HEK293T (cell line): ENCODE data around the gene CHRNE.
"Not testable (repeated sequence)": the region's sequence is repeated elsewhere in the genome, so short reads cannot be mapped to it uniquely, and the experiment has no call there.

Source experiments
- ELF4 ChIP-seq: fragments of 450-650 bp; IDR thresholded peaks from 2 replicates; pipeline ENCODE4 v1.6.1; 2017; ENCODE audit warnings: antibody characterized with exemption
- FOXM1 ChIP-seq: fragments of 450-650 bp; IDR thresholded peaks from 2 replicates; pipeline ENCODE4 v1.6.1; 2017; ENCODE audit warnings: mild to moderate bottlenecking, borderline replicate concordance
- NFRKB ChIP-seq: fragments of 450-650 bp; IDR thresholded peaks from 2 replicates; pipeline ENCODE4 v1.6.1; 2016; ENCODE audit warnings: mild to moderate bottlenecking, moderate library complexity
- SP1 ChIP-seq: fragments of 450-650 bp; IDR thresholded peaks from 2 replicates; pipeline ENCODE4 v1.6.1; 2017
- ZNF384 ChIP-seq: fragments of 450-650 bp; IDR thresholded peaks from 2 replicates; pipeline ENCODE4 v1.6.1; 2016

DNA sequence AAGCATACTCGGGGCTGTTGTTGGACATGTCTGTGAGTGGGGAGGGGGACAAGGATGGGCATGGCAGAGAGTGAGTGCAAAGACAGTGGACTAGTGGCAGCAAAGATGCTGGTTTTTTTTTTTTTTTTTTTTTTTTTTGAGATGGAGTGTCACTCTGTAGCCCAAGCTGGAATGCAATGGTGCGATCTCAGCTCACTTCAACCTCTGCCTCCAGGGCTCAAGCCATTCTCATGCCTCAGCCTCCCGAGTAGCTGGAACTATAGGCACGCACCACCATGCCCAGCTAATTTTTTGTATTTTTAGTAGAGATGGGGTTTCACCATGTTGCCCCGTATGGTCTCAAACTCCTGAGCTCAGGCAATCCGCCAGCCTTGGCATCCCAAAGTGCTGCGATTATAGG, 45.6 kb downstream of the CHRNE start:
- TF ChIP-seq NFRKB, ELF4, ZNF384, FOXM1, SP1: not testable (repeated sequence)
